ENCODE measurements around the gene ATOX1. TPM values are rescaled to one million over a fixed set of nuclear protein-coding genes. Genes with fewer than 3 reads are reported as not detected.

ATOX1 gene
- polyA plus RNA-seq, 4 donors: 103 to 128 (median 116) TPM

GRCh38 chr5:151770383-151771258 lies 12.2 kb upstream of the ATOX1 start:
- DNase-seq (ENCODE audit: low read depth in 4 of 4, low spot score in 2 of 4): peak in 2 of 4 donors; percentile 60 to 66

DNA sequence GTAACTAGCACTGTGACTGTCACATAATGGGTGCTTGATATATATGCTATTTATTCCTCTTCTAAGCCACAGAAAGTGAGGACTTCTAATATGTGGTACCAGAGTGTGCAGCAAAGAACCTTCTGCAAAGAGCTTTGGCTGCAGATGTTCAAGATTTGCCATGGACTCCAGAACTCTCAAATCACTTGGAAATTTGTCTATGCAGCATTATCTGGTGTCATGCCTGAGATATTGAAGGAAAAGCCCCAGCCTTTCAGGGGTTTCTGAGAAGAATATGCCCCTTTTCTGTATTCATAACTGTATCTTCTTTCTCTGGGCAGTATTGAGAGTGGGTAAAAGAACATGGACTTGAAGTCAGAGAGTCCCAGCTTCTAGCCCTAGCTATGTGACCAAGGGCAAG lies 8.5 kb upstream of the ATOX1 start:
- DNase-seq (ENCODE audit: low read depth in 4 of 4, low spot score in 2 of 4): no peak

- DNase-seq (ENCODE audit: low read depth in 4 of 4, low spot score in 2 of 4): no peak
Measured at GRCh38 chr5:151764801-151765200, 6.4 kb upstream of the ATOX1 start.

DNA sequence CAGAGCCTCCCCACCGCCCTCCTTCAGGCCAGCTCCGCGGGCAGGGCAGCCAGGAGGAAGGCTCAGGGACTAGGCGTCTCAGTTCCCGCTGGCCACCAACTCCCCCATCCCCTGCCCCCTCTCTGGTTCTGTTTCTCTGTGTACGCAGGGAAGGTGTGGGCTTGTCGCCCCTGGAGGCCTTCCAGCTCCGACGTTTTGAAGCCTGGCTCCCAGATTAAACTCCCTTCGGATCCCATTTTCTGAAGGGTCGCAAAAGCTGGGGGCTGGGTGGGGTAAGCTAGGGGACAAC lies 346 bp downstream of the ATOX1 start:
- no peak for DNase-seq (ENCODE audit: low read depth in 4 of 4, low spot score in 2 of 4)

- DNase-seq (ENCODE audit: low read depth in 4 of 4, low spot score in 2 of 4): no peak
Measured at GRCh38 chr5:151757233-151758140, 944 bp downstream of the ATOX1 start.

GRCh38 chr5:151755383-151755782 lies 3.0 kb downstream of the ATOX1 start:
- DNase-seq (ENCODE audit: low read depth in 4 of 4, low spot score in 2 of 4): no peak

DNA sequence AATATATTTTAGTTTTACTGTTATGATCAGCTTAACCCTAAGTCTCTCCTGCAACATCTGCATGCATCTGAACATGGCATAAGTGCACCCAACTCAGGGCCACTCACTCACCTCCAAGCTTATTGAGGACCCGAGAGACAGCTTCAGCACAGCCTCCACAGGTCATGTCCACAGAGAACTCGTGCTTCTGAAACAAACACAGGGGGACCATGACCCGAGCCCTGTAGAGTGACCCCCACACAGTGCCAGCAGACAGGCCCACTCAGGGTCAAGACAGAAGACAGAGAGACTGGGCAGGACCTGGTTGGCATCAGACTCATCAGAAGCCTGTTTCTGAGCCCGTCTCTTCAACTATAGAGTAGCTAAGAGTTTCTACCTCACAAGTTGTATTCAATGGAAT lies 6.8 kb downstream of the ATOX1 start:
- DNase-seq (ENCODE audit: low read depth in 4 of 4, low spot score in 2 of 4): no peak

DNA sequence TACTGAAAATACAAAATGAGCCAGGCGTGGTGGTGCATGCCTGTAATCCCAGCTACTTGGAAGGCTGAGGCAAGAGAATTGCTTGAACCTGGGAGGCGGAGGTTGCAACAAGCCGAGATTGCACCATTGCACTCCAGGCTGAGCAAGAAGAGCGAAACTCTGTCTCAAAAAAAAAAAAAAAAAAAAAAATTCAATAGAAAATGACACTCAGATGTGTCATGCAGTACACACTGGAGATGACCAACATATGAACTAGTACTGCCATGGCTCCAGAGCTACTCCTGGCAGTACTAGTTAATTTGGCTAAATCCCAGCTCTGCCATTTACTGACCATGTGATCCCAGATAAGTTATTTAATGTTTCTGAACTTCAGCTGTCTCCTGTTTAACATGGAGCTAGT lies 7.3 kb downstream of the ATOX1 start:
- DNase-seq (ENCODE audit: low read depth in 4 of 4, low spot score in 2 of 4): no peak

GRCh38 chr5:151750121-151750520 lies 8.3 kb downstream of the ATOX1 start:
- no peak for DNase-seq (ENCODE audit: low read depth in 4 of 4, low spot score in 2 of 4)

DNA sequence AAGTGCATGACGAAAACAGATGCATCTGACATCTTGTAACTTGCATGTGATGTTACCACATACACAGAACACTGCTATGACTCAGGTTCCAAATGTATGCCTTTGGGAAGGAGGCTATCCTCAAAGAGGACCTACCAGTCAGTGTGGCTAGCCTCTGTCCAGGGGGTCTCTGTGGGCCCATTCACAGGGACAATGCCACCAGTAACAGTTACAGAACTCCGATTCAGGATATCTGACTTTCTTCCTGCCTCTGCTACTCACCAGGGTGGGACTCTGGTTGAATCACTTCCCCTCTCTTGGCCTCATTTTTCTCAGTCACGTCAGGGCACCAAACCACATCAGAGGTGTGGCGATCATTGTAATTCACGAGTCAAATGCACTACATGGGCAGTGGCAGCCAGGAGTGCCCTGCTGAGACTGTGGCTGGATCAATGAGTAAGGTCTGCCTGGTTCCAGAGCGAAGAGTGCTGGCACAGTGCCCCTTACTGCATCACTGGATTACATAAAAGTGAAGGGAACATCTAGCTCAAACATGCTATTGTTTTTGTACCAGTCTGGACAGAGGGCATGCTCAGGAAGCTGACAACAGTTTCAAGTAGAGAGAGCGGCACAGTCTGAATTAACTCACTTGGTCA lies 13.2 kb downstream of the ATOX1 start:
- DNase-seq (ENCODE audit: low read depth in 4 of 4, low spot score in 2 of 4): no peak

GRCh38 chr5:151743530-151743929 lies 14.9 kb downstream of the ATOX1 start:
- DNase-seq (ENCODE audit: low read depth in 4 of 4, low spot score in 2 of 4): no peak

- DNase-seq (ENCODE audit: low read depth in 4 of 4, low spot score in 2 of 4): no peak
Measured at GRCh38 chr5:151742870-151743294, 15.5 kb downstream of the ATOX1 start.

DNA sequence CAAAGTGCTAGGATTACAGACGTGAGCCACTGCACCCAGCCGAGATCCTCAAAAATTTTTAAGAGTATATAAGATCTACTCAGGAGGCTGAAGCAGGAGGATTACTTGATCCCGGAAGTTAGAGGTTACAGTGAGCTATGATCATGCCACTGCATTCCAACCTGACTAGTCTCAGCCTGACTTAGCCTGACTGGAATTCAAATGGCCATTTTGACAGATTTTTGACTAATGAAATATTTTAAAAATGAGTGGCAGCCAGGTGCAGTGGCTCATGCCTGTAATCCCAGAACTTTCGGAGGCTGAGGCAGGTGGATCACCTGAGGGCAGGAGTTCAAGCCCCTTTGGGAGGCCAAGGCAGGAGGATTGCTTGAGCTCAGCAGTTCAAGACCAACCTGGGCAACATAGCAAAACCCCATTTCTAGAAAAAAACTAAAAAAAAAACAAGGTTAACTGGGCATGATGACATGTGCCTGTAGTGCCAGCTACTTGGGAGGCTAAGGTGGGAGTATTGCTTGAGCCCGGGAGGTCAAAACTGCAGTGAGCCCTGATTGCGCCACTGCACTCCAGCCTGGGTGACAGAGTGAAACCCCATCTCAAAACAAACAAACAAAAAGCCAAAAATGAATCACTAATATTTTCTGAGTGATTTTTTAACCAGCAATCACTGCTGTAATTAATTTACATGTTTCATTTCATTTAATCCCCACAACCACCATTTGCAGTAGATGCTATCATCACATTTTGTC lies 16.6 kb downstream of the ATOX1 start:
- DNase-seq (ENCODE audit: low read depth in 4 of 4, low spot score in 2 of 4): no peak

DNA sequence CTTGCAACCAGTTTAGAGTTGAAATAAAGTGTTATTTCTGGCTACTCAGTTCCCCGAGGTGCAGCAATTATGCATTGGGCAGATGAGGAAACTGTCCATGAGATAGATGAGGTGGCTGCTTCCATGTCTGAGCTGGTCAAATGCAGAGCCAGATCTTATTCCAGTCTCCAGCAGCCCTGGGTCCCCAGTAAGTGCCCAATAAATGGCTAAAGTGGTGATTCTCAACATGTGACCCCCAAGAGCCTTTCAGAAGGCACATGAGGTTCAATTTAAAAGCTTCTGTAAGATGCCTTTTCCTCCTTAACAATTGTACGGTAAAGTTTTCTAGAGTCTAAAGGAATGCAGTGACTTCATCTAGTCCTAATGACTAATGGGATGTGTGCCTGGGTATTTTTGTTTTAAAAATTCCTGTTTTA lies 17.5 kb downstream of the ATOX1 start:
- DNase-seq (ENCODE audit: low read depth in 4 of 4, low spot score in 2 of 4): no peak

- peak in 3 of 4 donors; percentile 75 to 79 (median 77) for DNase-seq (ENCODE audit: low read depth in 4 of 4, low spot score in 2 of 4)
Measured at GRCh38 chr5:151740336-151740942, 18.0 kb downstream of the ATOX1 start.

DNA sequence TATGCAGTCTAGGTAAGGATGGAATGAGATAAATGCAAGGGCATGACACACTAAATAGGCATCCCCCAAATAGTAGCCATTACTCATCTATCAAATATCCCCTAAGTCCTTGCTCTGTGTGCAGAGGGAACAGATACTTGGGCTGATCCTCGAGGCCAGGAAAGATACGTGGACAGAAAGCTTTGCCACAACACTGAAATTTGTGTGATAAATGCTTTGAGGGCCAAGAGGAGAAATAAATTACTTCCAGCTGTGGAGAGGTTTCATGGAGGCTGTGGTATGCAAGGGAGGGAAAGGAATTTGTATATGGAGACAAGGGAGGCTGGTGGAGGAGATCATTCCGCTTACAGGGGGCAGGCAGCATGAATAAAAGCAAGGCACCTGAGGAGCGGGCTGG lies 18.5 kb downstream of the ATOX1 start:
- DNase-seq (ENCODE audit: low read depth in 4 of 4, low spot score in 2 of 4): no peak

- DNase-seq (ENCODE audit: low read depth in 4 of 4, low spot score in 2 of 4): no peak
Measured at GRCh38 chr5:151739395-151739794, 19.0 kb downstream of the ATOX1 start.

GRCh38 chr5:151738125-151738848 lies 20.1 kb downstream of the ATOX1 start:
- no peak for DNase-seq (ENCODE audit: low read depth in 4 of 4, low spot score in 2 of 4)

DNA sequence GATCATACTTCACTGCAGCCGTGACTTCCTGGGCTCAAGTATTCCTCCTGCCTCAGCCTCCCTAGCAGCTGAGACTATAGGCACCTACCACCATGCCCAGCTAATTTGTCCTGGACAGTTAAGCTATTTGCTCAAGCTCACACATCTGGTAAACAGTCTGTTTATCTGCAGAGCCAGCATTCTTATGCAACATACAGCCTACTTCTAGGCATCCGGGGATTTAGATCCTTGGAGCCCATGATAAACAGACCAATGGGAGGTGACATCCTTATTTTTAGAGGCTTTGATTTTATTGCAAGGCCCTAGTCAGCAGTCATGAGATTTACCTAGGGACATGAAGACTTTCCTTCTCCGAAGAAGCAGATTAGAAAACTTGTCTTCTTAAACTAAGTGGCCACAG lies 21.0 kb downstream of the ATOX1 start:
- no peak for DNase-seq (ENCODE audit: low read depth in 4 of 4, low spot score in 2 of 4)

Data from left renal cortex interstitium (tissue), 4 donors.